Lower leg skin (tissue), 3 donors: Measurements from ENCODE around the gene MAST4.

ENCODE experiments used
- CTCF ChIP-seq, 3 donors: fragments of 450-650 bp; IDR thresholded peaks; one replicate each; pipeline ENCODE4 v1.5.1; 2016; ENCODE audit warnings: antibody characterized with exemption in 3 of 3, mild to moderate bottlenecking in 3 of 3, moderate library complexity in 2 of 3
- POLR2A ChIP-seq, 2 donors: fragments of 450-650 bp; IDR thresholded peaks; one replicate each; pipeline ENCODE4 v1.6.1; 2016 to 2017; ENCODE audit warnings: antibody characterized with exemption in 2 of 2, mild to moderate bottlenecking in 1 of 2, moderate library complexity in 1 of 2

DNA sequence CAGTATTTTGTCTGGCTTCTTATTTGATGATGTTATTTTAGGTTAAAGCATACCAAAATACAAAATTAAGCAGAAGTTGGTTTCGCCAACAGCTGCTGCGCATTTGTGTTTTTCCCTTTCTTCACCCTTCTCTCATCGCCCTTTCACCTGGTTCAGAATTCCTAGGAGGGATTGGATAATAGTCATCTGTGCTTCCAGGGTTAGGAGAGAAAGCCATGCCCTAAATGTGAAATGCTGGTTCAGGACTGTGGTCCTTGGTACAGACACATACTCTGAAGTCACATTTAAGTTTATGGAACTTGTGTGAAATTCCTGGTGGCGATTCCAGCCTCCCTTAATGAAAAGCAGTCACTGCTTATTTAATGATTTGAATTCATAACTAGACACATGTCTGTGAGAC is 7.7 kb downstream of the MAST4 start:
- TF ChIP-seq CTCF (IDR thresholded peaks at IDR 0.05) (no peak), POLR2A (IDR thresholded peaks at IDR 0.05) (no peak)
